Astrocyte of the spinal cord (primary cell): ENCODE measurements around the gene GPR32.

ENCODE experiments used
- DNase-seq: peaks from one replicate; pipeline ENCODE4 v3.0.0; 2011; ENCODE audit warnings: low read depth, low spot score
- H3K4me3 ChIP-seq: 2 replicates; pipeline ENCODE4 v1.5.1; 2011; ENCODE audit warnings: low read depth, mild to moderate bottlenecking, low read length, moderate library complexity
- in situ Hi-C: cut with HindIII; loops from 2 replicates; pipeline ENCODE4 v1.10.0; 2017; ENCODE audit warnings: low sequenced_read_pairs
- TF ChIP-seq, protein P1 (sequence below): IDR thresholded peaks from 2 replicates; pipeline ENCODE4 v1.5.1; 2012; ENCODE audit warnings: low read depth, mild to moderate bottlenecking, low read length, inconsistent platforms

GPR32 gene

GRCh38 chr19:50797781-50798658 lies 27.8 kb downstream of the GPR32 start:
- TF ChIP-seq, protein P1, sequence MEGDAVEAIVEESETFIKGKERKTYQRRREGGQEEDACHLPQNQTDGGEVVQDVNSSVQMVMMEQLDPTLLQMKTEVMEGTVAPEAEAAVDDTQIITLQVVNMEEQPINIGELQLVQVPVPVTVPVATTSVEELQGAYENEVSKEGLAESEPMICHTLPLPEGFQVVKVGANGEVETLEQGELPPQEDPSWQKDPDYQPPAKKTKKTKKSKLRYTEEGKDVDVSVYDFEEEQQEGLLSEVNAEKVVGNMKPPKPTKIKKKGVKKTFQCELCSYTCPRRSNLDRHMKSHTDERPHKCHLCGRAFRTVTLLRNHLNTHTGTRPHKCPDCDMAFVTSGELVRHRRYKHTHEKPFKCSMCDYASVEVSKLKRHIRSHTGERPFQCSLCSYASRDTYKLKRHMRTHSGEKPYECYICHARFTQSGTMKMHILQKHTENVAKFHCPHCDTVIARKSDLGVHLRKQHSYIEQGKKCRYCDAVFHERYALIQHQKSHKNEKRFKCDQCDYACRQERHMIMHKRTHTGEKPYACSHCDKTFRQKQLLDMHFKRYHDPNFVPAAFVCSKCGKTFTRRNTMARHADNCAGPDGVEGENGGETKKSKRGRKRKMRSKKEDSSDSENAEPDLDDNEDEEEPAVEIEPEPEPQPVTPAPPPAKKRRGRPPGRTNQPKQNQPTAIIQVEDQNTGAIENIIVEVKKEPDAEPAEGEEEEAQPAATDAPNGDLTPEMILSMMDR = no peak
- no peak overlapping the region for H3K4me3 ChIP-seq
- in situ Hi-C loops = no loop called here
- DNase-seq = no peak

GRCh38 chr19:50798659-50799546 lies 28.6 kb downstream of the GPR32 start:
- in situ Hi-C loops = no loop called here
- TF ChIP-seq, protein P1 = no peak
- no peak for DNase-seq
- no peak overlapping the region for H3K4me3 ChIP-seq

- no peak overlapping the region for H3K4me3 ChIP-seq
- in situ Hi-C loops = no loop called here
- DNase-seq = no peak
- TF ChIP-seq, protein P1 = no peak
These were observed 29.2 kb downstream of the GPR32 start for GRCh38 chr19:50799547-50799851.

DNA sequence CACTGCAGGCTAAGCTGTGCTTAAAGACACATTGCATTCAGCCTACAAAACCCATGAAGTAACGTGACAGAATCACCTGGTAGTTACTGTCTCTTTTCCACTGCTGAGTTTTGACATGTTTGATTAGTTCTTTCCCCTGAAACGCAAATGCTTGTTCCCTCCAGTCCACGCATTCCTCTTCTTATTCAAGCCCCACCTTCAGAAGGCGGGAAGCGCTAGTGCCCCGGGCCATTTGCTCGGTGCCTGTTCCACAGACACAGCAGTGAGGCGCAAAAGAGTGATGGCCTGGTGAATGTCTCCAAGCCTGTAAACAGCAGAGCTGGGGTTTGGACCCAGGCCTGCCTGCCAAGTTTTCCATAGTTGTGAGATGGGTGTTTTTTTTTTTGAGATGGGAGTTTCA lies 30.8 kb downstream of the GPR32 start:
- in situ Hi-C loops = no loop called here
- TF ChIP-seq, protein P1 = no peak
- no peak overlapping the region for H3K4me3 ChIP-seq
- DNase-seq = no peak

DNA sequence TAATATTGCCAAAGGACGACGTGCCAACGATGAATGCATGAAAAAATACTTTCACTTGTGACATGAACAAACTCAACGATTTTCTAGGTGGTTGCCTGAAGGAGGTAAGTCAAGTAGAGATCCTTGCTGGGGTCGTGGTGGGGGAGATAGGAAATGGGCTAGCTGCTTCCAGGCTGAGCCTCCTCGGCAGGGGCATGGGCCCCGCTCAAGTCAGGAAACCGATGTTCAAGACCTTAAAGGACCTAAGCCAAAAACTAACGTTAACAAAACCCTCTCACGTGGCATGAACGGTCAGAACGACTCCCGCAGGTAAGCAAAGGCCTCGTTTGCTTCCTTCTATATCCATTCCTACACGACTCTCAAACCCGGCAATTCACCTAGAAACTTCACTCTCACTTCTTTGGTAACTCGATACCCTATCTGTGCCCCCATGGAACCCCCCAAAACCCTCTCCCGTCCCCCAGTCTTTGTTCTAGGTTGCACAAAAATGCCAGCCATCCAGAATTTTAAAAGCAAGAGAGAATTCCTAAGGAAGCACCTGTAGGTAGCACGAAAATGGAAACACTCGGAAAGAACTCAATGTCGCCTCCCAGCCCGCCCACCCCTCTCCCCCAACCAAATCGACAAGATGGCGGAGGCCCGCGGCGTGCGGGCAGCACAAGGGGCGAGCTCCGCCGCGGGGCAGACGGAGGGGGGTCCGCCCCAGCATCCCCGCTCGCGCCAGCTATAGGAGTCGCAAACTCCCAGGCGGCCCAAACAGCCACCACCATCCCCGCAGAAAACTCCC lies 33.6 kb downstream of the GPR32 start:
- TF ChIP-seq, protein P1 = no peak
- in situ Hi-C loops = no loop called here
- peak overlapping the region; percentile 99 for H3K4me3 ChIP-seq
- DNase-seq = no peak
